ENCODE data around the gene SCYL1. TPM values are rescaled to one million over a fixed set of nuclear protein-coding genes. Genes with fewer than 3 reads are reported as not detected.

Gene SCYL1
- total and polyA plus RNA-seq, 2 experiments from 2014 or later = 52.7 to 66.1 TPM

DNA sequence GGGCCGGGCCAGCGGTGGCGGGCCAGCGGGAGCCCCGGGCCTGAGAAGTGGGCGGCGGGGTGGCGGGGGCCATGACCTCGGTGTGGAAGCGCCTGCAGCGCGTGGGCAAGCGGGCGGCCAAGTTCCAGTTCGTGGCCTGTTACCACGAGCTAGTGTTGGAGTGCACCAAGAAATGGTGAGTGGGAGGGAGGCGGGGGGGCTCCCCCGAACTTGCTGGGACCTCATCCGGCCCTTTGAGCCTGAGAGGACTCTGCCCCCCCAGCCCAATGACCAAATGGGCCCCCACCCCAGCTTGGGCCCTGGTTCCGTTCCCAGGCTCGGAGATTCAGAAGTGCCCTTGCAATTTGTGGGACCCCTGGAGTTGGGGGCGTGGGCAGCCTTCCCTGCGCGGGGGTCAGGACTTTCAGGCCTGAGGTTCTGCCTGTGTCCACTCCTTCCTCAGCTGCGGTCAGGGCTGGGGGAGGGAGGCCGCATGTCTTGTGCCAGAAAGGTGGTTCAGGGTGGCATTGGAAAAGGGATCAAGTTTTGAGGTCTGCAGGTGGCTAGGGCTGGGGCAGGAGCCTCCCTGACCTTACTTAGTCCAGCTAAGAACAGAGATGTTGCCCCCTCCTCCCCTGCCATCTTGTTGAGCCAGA is 51.5 kb downstream of the SCYL1 start:
- Mint-ChIP-seq H3K36me3 (ENCODE audit: low read depth) (peaks cover 9% of the 10 kb centered on the region), H3K27ac (no peak overlapping the region), H3K27me3 (ENCODE audit: insufficient read depth, low read depth, poor library complexity) (peaks cover 40% of the 10 kb centered on the region), H3K4me3 (peak overlapping the region; percentile 60), H3K9me3 (no peaks in the 10 kb centered on the region), H3K4me1 (peaks cover 37% of the 10 kb centered on the region)
- DNase-seq (ENCODE audit: low spot score) = no peak
- Histone ChIP-seq H3K4me1 (ENCODE audit: insufficient read depth) (peaks cover 16% of the 10 kb centered on the region), H3K27ac (ENCODE audit: low read depth) (no peak overlapping the region), H3K27me3 (ENCODE audit: insufficient read depth) (peaks cover 43% of the 10 kb centered on the region), H2AFZ (peak overlapping the region; percentile 85; the same call in 1 of the 2 replicates), H4K20me1 (replicated peaks; ENCODE audit: insufficient read depth) (peaks cover 8% of the 10 kb centered on the region), H3K79me2 (replicated peaks; ENCODE audit: insufficient read depth) (no peaks in the 10 kb centered on the region), H3K4me2 (peak overlapping the region; percentile 82), H3K9me2 (ENCODE audit: insufficient read depth) (no peaks in the 10 kb centered on the region), H3F3A (replicated peaks; ENCODE audit: low read depth) (peaks cover 28% of the 10 kb centered on the region), H3K36me3 (ENCODE audit: insufficient read depth) (no peaks in the 10 kb centered on the region), H3K4me3 (peak overlapping the region; percentile 57; the same call in 1 of the 2 replicates)
- TF ChIP-seq, protein P1, sequence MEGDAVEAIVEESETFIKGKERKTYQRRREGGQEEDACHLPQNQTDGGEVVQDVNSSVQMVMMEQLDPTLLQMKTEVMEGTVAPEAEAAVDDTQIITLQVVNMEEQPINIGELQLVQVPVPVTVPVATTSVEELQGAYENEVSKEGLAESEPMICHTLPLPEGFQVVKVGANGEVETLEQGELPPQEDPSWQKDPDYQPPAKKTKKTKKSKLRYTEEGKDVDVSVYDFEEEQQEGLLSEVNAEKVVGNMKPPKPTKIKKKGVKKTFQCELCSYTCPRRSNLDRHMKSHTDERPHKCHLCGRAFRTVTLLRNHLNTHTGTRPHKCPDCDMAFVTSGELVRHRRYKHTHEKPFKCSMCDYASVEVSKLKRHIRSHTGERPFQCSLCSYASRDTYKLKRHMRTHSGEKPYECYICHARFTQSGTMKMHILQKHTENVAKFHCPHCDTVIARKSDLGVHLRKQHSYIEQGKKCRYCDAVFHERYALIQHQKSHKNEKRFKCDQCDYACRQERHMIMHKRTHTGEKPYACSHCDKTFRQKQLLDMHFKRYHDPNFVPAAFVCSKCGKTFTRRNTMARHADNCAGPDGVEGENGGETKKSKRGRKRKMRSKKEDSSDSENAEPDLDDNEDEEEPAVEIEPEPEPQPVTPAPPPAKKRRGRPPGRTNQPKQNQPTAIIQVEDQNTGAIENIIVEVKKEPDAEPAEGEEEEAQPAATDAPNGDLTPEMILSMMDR (conservative IDR thresholded peaks at IDR 0.05; ENCODE audit: low read depth in 2 of 2) = no peak
- peak; percentile 18 for TF ChIP-seq EZH2 (IDR thresholded peaks at IDR 0.05; ENCODE audit: low read depth, unreplicated experiment)
- no peak for ATAC-seq

DNA sequence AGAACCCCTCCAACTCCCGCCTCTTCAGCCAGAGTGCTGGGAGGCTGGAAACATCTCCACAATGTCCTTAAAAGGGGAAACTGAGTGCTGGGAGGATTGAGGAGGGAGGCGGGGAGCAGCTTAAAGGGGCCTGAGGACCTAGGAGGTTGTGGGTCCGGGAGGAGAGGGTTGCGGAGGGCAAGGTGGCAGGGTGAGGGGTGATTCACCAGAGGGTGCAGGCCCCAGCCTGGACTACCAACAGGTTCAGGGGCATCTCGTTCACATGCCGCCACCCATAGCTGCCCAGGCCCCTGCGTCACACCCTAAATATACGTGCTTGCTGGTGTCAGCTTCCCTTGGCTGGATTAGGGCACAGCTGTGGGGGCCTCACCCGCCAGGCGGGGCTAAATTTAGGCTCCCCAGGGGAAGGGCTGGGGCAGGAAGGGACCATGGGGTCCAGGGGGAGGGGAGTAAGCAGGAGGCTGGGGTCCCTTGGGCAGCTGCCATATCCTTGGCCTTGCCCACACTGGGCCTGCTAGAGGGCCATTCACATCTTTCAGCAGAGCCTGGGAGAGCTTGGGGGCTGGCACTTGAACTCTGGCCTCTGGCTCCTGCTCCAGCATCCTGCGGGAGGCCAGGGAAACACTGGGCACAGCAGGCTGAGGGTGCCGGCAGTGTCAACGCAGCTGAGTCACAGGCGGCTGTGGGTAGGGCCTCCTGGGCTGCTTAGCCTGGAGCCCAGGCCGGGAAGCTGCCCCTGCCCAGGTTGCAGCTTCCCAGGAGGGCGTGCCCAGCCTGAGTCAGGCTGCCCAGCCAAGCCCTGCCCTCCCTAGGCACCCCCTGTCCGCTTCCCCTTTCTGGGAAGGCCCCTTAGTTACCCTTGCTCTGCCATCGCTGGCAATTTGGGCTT is 52.2 kb downstream of the SCYL1 start:
- no peak for ATAC-seq
- no peak overlapping the region for H3K4me3 ChIP-seq
- no peak overlapping the region for H3K27ac ChIP-seq (ENCODE audit: low read depth)
- peak overlapping the region; percentile 82; the same call in 1 of the 2 replicates for H3K4me2 ChIP-seq
- H3K9me2 ChIP-seq (ENCODE audit: insufficient read depth) = no peaks in the 10 kb centered on the region
- no peak for DNase-seq (ENCODE audit: low spot score)
- H4K20me1 ChIP-seq (replicated peaks; ENCODE audit: insufficient read depth) = peaks cover 4% of the 10 kb centered on the region; the same call in 1 of the 2 replicates
- H3K4me3 Mint-ChIP-seq = peak overlapping the region; percentile 60
- H3K4me1 Mint-ChIP-seq = peaks cover 29% of the 10 kb centered on the region
- H2AFZ ChIP-seq = no peak overlapping the region
- H3K27me3 Mint-ChIP-seq (ENCODE audit: insufficient read depth, low read depth, poor library complexity) = peaks cover 41% of the 10 kb centered on the region
- H3K4me1 ChIP-seq (ENCODE audit: insufficient read depth) = peaks cover 11% of the 10 kb centered on the region
- H3K9me3 Mint-ChIP-seq = no peaks in the 10 kb centered on the region
- peaks cover 44% of the 10 kb centered on the region for H3K27me3 ChIP-seq (ENCODE audit: insufficient read depth)
- TF ChIP-seq EZH2phosphoT487 (IDR thresholded peaks at IDR 0.05; ENCODE audit: unreplicated experiment) = no peak
- TF ChIP-seq POLR2AphosphoS5 (IDR thresholded peaks at IDR 0.05; ENCODE audit: low read depth) = no peak
- TF ChIP-seq, protein P2, sequence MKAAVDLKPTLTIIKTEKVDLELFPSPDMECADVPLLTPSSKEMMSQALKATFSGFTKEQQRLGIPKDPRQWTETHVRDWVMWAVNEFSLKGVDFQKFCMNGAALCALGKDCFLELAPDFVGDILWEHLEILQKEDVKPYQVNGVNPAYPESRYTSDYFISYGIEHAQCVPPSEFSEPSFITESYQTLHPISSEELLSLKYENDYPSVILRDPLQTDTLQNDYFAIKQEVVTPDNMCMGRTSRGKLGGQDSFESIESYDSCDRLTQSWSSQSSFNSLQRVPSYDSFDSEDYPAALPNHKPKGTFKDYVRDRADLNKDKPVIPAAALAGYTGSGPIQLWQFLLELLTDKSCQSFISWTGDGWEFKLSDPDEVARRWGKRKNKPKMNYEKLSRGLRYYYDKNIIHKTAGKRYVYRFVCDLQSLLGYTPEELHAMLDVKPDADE (IDR thresholded peaks at IDR 0.05) = no peak
- peaks cover 9% of the 10 kb centered on the region for H3K36me3 Mint-ChIP-seq (ENCODE audit: low read depth)
- H3K79me2 ChIP-seq (replicated peaks; ENCODE audit: insufficient read depth) = no peaks in the 10 kb centered on the region
- no peak overlapping the region for H3K27ac Mint-ChIP-seq
- H3K36me3 ChIP-seq (ENCODE audit: insufficient read depth) = no peaks in the 10 kb centered on the region
- H3F3A ChIP-seq (replicated peaks; ENCODE audit: low read depth) = peaks cover 20% of the 10 kb centered on the region
